WTC11 (cell line): ENCODE data around the gene DRAM2.

Source experiments
- AFF4 ChIP-seq: sonication (generic); formaldehyde crosslinking; IDR thresholded peaks from 2 replicates; pipeline ENCODE4 v1.8.1; 2023; ENCODE audit warnings: mild to moderate bottlenecking, missing genetic modification reagents, borderline replicate concordance
- ATF2 ChIP-seq: sonication (generic); formaldehyde crosslinking; IDR thresholded peaks from 2 replicates; pipeline ENCODE4 v1.8.1; 2022; ENCODE audit warnings: low read depth, missing genetic modification reagents, borderline replicate concordance
- CTCF ChIP-seq: fragments of 200-600 bp; IDR thresholded peaks from 2 replicates; pipeline ENCODE4 v1.8.0; 2022; ENCODE audit warnings: antibody characterized with exemption
- HMGA2 ChIP-seq: fragments of 250-450 bp; sonication (Bioruptor Pico); IDR thresholded peaks from 2 replicates; pipeline ENCODE4 v1.4.0; 2021; ENCODE audit warnings: mild to moderate bottlenecking, moderate library complexity
- NFE2L1 ChIP-seq: sonication (generic); formaldehyde crosslinking; IDR thresholded peaks from 2 replicates; pipeline ENCODE4 v1.8.1; 2023; ENCODE audit warnings: missing genetic modification reagents
- NFYB ChIP-seq: sonication (generic); formaldehyde crosslinking; conservative IDR thresholded peaks from 2 replicates; pipeline ENCODE4 v1.8.0; 2022; ENCODE audit warnings: low read depth, missing genetic modification reagents
- PRDM15 ChIP-seq: sonication (generic); formaldehyde crosslinking; IDR thresholded peaks from 2 replicates; pipeline ENCODE4 v1.8.0; 2022; ENCODE audit warnings: missing genetic modification reagents
- TCF7 ChIP-seq: sonication (generic); formaldehyde crosslinking; IDR thresholded peaks from 2 replicates; pipeline ENCODE4 v1.8.0; 2022; ENCODE audit warnings: mild to moderate bottlenecking, low read depth, missing genetic modification reagents, moderate library complexity
- TEAD4 ChIP-seq: sonication (generic); formaldehyde crosslinking; IDR thresholded peaks from 2 replicates; pipeline ENCODE4 v1.8.0; 2022; ENCODE audit warnings: mild to moderate bottlenecking, missing genetic modification reagents
- USF2 ChIP-seq: sonication (generic); formaldehyde crosslinking; IDR thresholded peaks from 2 replicates; pipeline ENCODE4 v1.8.1; 2023; ENCODE audit warnings: mild to moderate bottlenecking, missing genetic modification reagents, moderate library complexity
- ZBTB21 ChIP-seq: sonication (generic); formaldehyde crosslinking; IDR thresholded peaks from 2 replicates; pipeline ENCODE4 v1.8.1; 2023; ENCODE audit warnings: mild to moderate bottlenecking, missing genetic modification reagents, borderline replicate concordance

- TF ChIP-seq USF2 (no peak), ZBTB21 (no peak), HMGA2 (no peak), PRDM15 (CRISPR knock-in tag) (no peak), TEAD4 (CRISPR knock-in tag) (no peak), TCF7 (CRISPR knock-in tag) (no peak), CTCF (no peak), AFF4 (CRISPR knock-in tag) (no peak), NFYB (no peak), NFE2L1 (no peak), ATF2 (no peak)
These were observed 23.4 kb downstream of the DRAM2 start for GRCh38 chr1:111116496-111116895.
